MM.1S (cell line): ENCODE results near the gene GPC3.

Experiments
- DNase-seq: peaks from one replicate; pipeline ENCODE4 v3.0.0-alpha.2; 2015
- H2AFZ ChIP-seq: fragments of 300-600 bp; sonication (generic); 2 replicates; pipeline ENCODE4 v1.6.0; 2016; ENCODE audit warnings: antibody characterized with exemption, low read length
- H3F3A ChIP-seq: fragments of 300-600 bp; sonication (generic); 2 replicates; pipeline ENCODE4 v1.6.1; 2016; ENCODE audit warnings: mild to moderate bottlenecking, antibody characterized with exemption, low read length, moderate library complexity, mixed read lengths; ENCODE audit not compliant: insufficient read depth
- H3K27ac ChIP-seq: fragments of 300-600 bp; sonication (generic); 2 replicates; pipeline ENCODE4 v1.5.1; 2016; ENCODE audit warnings: mild to moderate bottlenecking, low read length
- H3K27me3 ChIP-seq: fragments of 300-600 bp; sonication (generic); replicated peaks from 2 replicates; pipeline ENCODE4 v1.6.0; 2016; ENCODE audit warnings: low read length; ENCODE audit not compliant: insufficient read depth
- H3K36me3 ChIP-seq: fragments of 300-600 bp; sonication (generic); replicated peaks from 2 replicates; pipeline ENCODE4 v1.6.1; 2016; ENCODE audit warnings: mild to moderate bottlenecking, low read length, mixed read lengths; ENCODE audit not compliant: insufficient read depth
- H3K4me1 ChIP-seq: fragments of 300-600 bp; sonication (generic); 2 replicates; pipeline ENCODE4 v1.6.1; 2016; ENCODE audit warnings: low read length, mixed read lengths
- H3K4me2 ChIP-seq: fragments of 300-600 bp; sonication (generic); 2 replicates; pipeline ENCODE4 v1.6.0; 2016; ENCODE audit warnings: low read depth, low read length
- H3K4me3 ChIP-seq: fragments of 300-600 bp; sonication (generic); 2 replicates; pipeline ENCODE4 v1.5.1; 2016; ENCODE audit warnings: low read length, mixed read lengths
- H3K79me2 ChIP-seq: fragments of 300-600 bp; sonication (generic); 2 replicates; pipeline ENCODE4 v1.6.1; 2016; ENCODE audit warnings: mixed run types, low read length, mixed read lengths
- H3K9ac ChIP-seq: fragments of 300-600 bp; sonication (generic); 2 replicates; pipeline ENCODE4 v1.6.1; 2016; ENCODE audit warnings: low read length, mixed read lengths
- H3K9me2 ChIP-seq: fragments of 300-600 bp; sonication (generic); replicated peaks from 2 replicates; pipeline ENCODE4 v1.6.1; 2016; ENCODE audit warnings: mild to moderate bottlenecking, low read length, mixed read lengths; ENCODE audit not compliant: insufficient read depth
- H3K9me3 ChIP-seq: fragments of 300-600 bp; sonication (generic); replicated peaks from 2 replicates; pipeline ENCODE4 v1.6.1; 2016; ENCODE audit warnings: mild to moderate bottlenecking, low read length, mixed read lengths; ENCODE audit not compliant: insufficient read depth
- H4K20me1 ChIP-seq: fragments of 300-600 bp; sonication (generic); 2 replicates; pipeline ENCODE4 v1.6.1; 2016; ENCODE audit warnings: mild to moderate bottlenecking, low read length, moderate library complexity, mixed read lengths; ENCODE audit not compliant: insufficient read depth
- CTCF ChIP-seq: fragments of 300-600 bp; sonication (generic); IDR thresholded peaks from 2 replicates; pipeline ENCODE4 v1.5.1; 2016; ENCODE audit warnings: antibody characterized with exemption, low read length, mixed read lengths
- EZH2 ChIP-seq: fragments of 300-600 bp; sonication (generic); optimal IDR thresholded peaks from 2 replicates; pipeline ENCODE3; 2017; ENCODE audit warnings: low read depth, mild to moderate bottlenecking, antibody characterized with exemption, low read length, mixed read lengths
- EZH2phosphoT487 ChIP-seq: fragments of 300-600 bp; sonication (generic); IDR thresholded peaks from 2 replicates; pipeline ENCODE4 v1.6.1; 2018; ENCODE audit warnings: antibody characterized with exemption, low read length

Gene GPC3

DNA sequence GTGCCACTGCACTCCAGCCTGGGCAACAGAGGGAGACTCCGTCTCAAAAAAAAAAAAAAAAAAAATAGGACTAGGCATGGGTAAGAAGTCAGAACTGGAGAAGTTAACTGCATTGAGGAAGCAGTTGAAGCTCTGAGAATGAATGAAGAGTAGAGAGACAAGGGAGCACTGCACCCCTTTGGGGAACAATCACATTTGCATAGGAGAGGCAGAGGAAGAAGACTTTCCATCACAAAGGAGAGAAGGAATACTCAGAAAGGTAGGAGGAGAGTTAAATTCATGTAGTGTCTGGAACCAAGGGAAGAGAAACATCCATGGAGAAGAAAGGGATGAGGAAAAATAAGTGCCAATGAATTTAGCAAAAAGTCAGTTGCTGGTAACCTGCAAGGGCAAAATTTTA, 72.4 kb downstream of the GPC3 start:
- no peaks in the 10 kb centered on the region for H3K9me2 ChIP-seq
- no peak overlapping the region for H3K4me3 ChIP-seq
- H3K4me1 ChIP-seq, result no peaks in the 10 kb centered on the region
- no peaks in the 10 kb centered on the region for H3F3A ChIP-seq
- H3K27ac ChIP-seq, result no peak overlapping the region
- no peak overlapping the region for H2AFZ ChIP-seq
- H4K20me1 ChIP-seq, result no peaks in the 10 kb centered on the region
- H3K4me2 ChIP-seq, result no peak overlapping the region
- H3K9ac ChIP-seq, result no peak overlapping the region
- no peaks in the 10 kb centered on the region for H3K79me2 ChIP-seq
- no peaks in the 10 kb centered on the region for H3K36me3 ChIP-seq
- no peaks in the 10 kb centered on the region for H3K27me3 ChIP-seq
- no peaks in the 10 kb centered on the region for H3K9me3 ChIP-seq
- no peak for DNase-seq
- TF ChIP-seq EZH2phosphoT487 (no peak), EZH2 (no peak), CTCF (no peak)

GRCh38 chrX:133911825-133912495, 73.4 kb downstream of the GPC3 start:
- no peak overlapping the region for H3K27ac ChIP-seq
- H3K4me2 ChIP-seq, result no peak overlapping the region
- H3K9me3 ChIP-seq, result no peaks in the 10 kb centered on the region
- no peaks in the 10 kb centered on the region for H3F3A ChIP-seq
- no peaks in the 10 kb centered on the region for H3K9me2 ChIP-seq
- no peak for TF ChIP-seq EZH2
- TF ChIP-seq EZH2phosphoT487, result no peak
- no peak for TF ChIP-seq CTCF
- H3K9ac ChIP-seq, result no peak overlapping the region
- no peaks in the 10 kb centered on the region for H3K4me1 ChIP-seq
- H3K27me3 ChIP-seq, result no peaks in the 10 kb centered on the region
- no peak overlapping the region for H2AFZ ChIP-seq
- no peaks in the 10 kb centered on the region for H4K20me1 ChIP-seq
- H3K79me2 ChIP-seq, result no peaks in the 10 kb centered on the region
- no peak for DNase-seq
- no peaks in the 10 kb centered on the region for H3K36me3 ChIP-seq
- no peak overlapping the region for H3K4me3 ChIP-seq

DNA sequence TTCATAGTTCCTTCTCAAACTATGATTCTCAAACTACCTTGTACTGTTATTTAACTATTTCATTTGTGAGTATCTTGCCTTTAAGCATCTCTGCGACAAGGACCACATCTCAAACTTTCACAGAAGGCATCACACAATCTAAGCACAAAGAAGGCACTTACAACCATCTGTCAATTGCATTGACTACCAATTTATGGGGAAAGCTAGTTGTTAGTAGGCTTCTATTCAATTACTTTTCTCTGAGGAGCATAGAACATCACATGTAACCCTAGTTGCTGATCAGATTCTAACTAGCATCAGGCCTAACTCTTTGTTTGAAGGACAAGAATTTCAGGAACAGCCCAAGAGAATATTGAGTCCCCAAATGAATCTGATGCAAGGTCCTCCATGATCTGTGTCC, 74.9 kb downstream of the GPC3 start:
- no peaks in the 10 kb centered on the region for H3K27me3 ChIP-seq
- no peaks in the 10 kb centered on the region for H3F3A ChIP-seq
- H3K36me3 ChIP-seq, result no peaks in the 10 kb centered on the region
- H3K4me2 ChIP-seq, result no peak overlapping the region
- H3K27ac ChIP-seq, result no peak overlapping the region
- H3K9me3 ChIP-seq, result no peaks in the 10 kb centered on the region
- H3K9me2 ChIP-seq, result no peaks in the 10 kb centered on the region
- H3K79me2 ChIP-seq, result no peaks in the 10 kb centered on the region
- TF ChIP-seq EZH2, result no peak
- no peak for TF ChIP-seq CTCF
- no peaks in the 10 kb centered on the region for H3K4me1 ChIP-seq
- H2AFZ ChIP-seq, result no peak overlapping the region
- H4K20me1 ChIP-seq, result no peaks in the 10 kb centered on the region
- no peak overlapping the region for H3K4me3 ChIP-seq
- DNase-seq, result no peak
- H3K9ac ChIP-seq, result no peak overlapping the region
